Liver (tissue), 9 donors: Measurements from ENCODE around the gene PSD. TPM values are rescaled to one million over a fixed set of nuclear protein-coding genes. Genes with fewer than 3 reads are reported as not detected.
A peak's percentile ranks its signal among the peaks of the same experiment; 100 is the strongest.

Experiments
- DNase-seq: peaks from one replicate; pipeline ENCODE4 v3.0.0-alpha.2; 2017; ENCODE audit warnings: low spot score
- H3K27ac ChIP-seq, 2 donors: one replicate each; pipeline ENCODE4 v1.7.0; 2013; ENCODE audit warnings: inconsistent platforms in 2 of 2, low read length in 2 of 2, control low read depth in 1 of 2, low read depth in 1 of 2, mild to moderate bottlenecking in 1 of 2
- H3K27me3 ChIP-seq, 4 donors: one replicate each; pipeline versions ENCODE4 v1.6.1 to v1.7.0; 2013; ENCODE audit warnings: low read length in 3 of 4, inconsistent platforms in 1 of 4, mild to moderate bottlenecking in 1 of 4, moderate library complexity in 1 of 4; ENCODE audit not compliant: control insufficient read depth in 4 of 4, insufficient read depth in 4 of 4
- H3K36me3 ChIP-seq, 4 donors: one replicate each; pipeline versions ENCODE4 v1.6.1 to v1.7.0; 2013; ENCODE audit warnings: low read length in 3 of 4, mild to moderate bottlenecking in 3 of 4, low read depth in 1 of 4, moderate library complexity in 1 of 4; ENCODE audit not compliant: control insufficient read depth in 4 of 4, insufficient read depth in 3 of 4
- H3K4me1 ChIP-seq, 4 donors: one replicate each; pipeline versions ENCODE4 v1.6.1 to v1.7.0; 2013; ENCODE audit warnings: low read length in 3 of 4, mild to moderate bottlenecking in 3 of 4, moderate library complexity in 1 of 4; ENCODE audit not compliant: control insufficient read depth in 4 of 4, insufficient read depth in 4 of 4
- H3K4me3 ChIP-seq, 3 donors: one replicate each; pipeline versions ENCODE4 v1.6.1 to v1.7.0; 2013; ENCODE audit warnings: low read length in 3 of 3, control low read depth in 1 of 3, low read depth in 1 of 3, mild to moderate bottlenecking in 1 of 3
- H3K9ac ChIP-seq, 2 donors: one replicate each; pipeline ENCODE4 v1.7.0; 2013; ENCODE audit warnings: low read length in 2 of 2, mild to moderate bottlenecking in 2 of 2, moderate library complexity in 2 of 2, control low read depth in 1 of 2, low read depth in 1 of 2
- H3K9me3 ChIP-seq, 4 donors: one replicate each; pipeline versions ENCODE4 v1.6.1 to v1.7.0; 2013; ENCODE audit warnings: low read length in 3 of 4; ENCODE audit not compliant: control insufficient read depth in 4 of 4
- CTCF ChIP-seq: fragments of 150-350 bp; IDR thresholded peaks from 2 replicates; pipeline ENCODE4 v1.5.1; 2017; ENCODE audit warnings: improper control_type of control experiment, low read depth, low read length; ENCODE audit not compliant: missing input control
- EGR1 ChIP-seq, 2 donors: IDR thresholded peaks; 2 replicates each; pipeline ENCODE4 v1.6.1; 2016 to 2018; ENCODE audit warnings: antibody characterized with exemption in 2 of 2, low read depth in 2 of 2
- FOXA1 ChIP-seq: IDR thresholded peaks from 2 replicates; pipeline ENCODE4 v1.6.1; 2016; ENCODE audit warnings: antibody characterized with exemption
- FOXA2 ChIP-seq: IDR thresholded peaks from 2 replicates; pipeline ENCODE4 v1.6.1; 2016; ENCODE audit warnings: antibody characterized with exemption
- GABPA ChIP-seq, 2 donors: IDR thresholded peaks in 1 of 2; conservative IDR thresholded peaks in 1 of 2; 2 replicates each; pipeline ENCODE4 v1.6.1; 2016; ENCODE audit warnings: antibody characterized with exemption in 2 of 2, mild to moderate bottlenecking in 1 of 2, moderate library complexity in 1 of 2
- HNF4A ChIP-seq, 2 donors: conservative IDR thresholded peaks; 2 replicates each; pipeline ENCODE4 v1.6.1; 2016; ENCODE audit warnings: antibody characterized with exemption in 2 of 2, mild to moderate bottlenecking in 2 of 2
- HNF4G ChIP-seq: IDR thresholded peaks from 2 replicates; pipeline ENCODE4 v1.6.1; 2016; ENCODE audit warnings: antibody characterized with exemption
- JUND ChIP-seq, 2 donors: IDR thresholded peaks; 2 replicates each; pipeline ENCODE4 v1.6.1; 2016; ENCODE audit warnings: antibody characterized with exemption in 2 of 2
- NR2F2 ChIP-seq: IDR thresholded peaks from 2 replicates; pipeline ENCODE4 v1.6.1; 2016; ENCODE audit warnings: antibody characterized with exemption
- RAD21 ChIP-seq, 2 donors: IDR thresholded peaks; 2 replicates each; pipeline ENCODE4 v1.6.1; 2016; ENCODE audit warnings: antibody characterized with exemption in 2 of 2, mild to moderate bottlenecking in 2 of 2
- RXRA ChIP-seq, 2 donors: IDR thresholded peaks; 2 replicates each; pipeline ENCODE4 v1.6.1; 2017 to 2018; ENCODE audit warnings: antibody characterized with exemption in 2 of 2, mild to moderate bottlenecking in 1 of 2
- SP1 ChIP-seq: IDR thresholded peaks from 2 replicates; pipeline ENCODE4 v1.6.1; 2018; ENCODE audit warnings: antibody characterized with exemption, mild to moderate bottlenecking
- TAF1 ChIP-seq: conservative IDR thresholded peaks from 2 replicates; pipeline ENCODE4 v1.6.1; 2016; ENCODE audit warnings: antibody characterized with exemption, mild to moderate bottlenecking
- YY1 ChIP-seq: IDR thresholded peaks from 2 replicates; pipeline ENCODE4 v1.6.1; 2016; ENCODE audit warnings: antibody characterized with exemption, mild to moderate bottlenecking
- WGBS: extraction: QIAGEN DNeasy Blood & Tissue Kit; methylation state at CpG from one replicate; pipeline ENCODE4 v1.1.7; 2013; 5-methylcytosine and 5-hydroxymethylcytosine counted together
- polyA plus RNA-seq, 2 donors: library from polyadenylated mRNA; stranded (reverse) in 1 of 2; unstranded in 1 of 2; fragments of 200-250 nt in 1 of 2; fragments of >200 nt in 1 of 2; fragmentation: Nextera tagmentation in 1 of 2; extraction: Ambion mirVana in 1 of 2; gene quantifications; one replicate each; pipeline versions ENCODE4 v1.2.1 to v1.2.3, GENCODE V29; 2013 to 2015
- total RNA-seq, 2 donors: library from RNA; depleted of rRNA; stranded (reverse); fragments of >200 nt; gene quantifications; one replicate each; pipeline ENCODE4 v1.2.3, GENCODE V29; 2014
- TF ChIP-seq, protein P1 (sequence below): IDR thresholded peaks from 2 replicates; pipeline ENCODE4 v1.6.1; 2016; ENCODE audit warnings: antibody characterized with exemption
- TF ChIP-seq, protein P2 (sequence below): IDR thresholded peaks from 2 replicates; pipeline ENCODE4 v1.6.1; 2016; ENCODE audit warnings: antibody characterized with exemption
- TF ChIP-seq, protein P3 (sequence below): IDR thresholded peaks from 2 replicates; pipeline ENCODE4 v1.6.1; 2016; ENCODE audit warnings: antibody characterized with exemption
- TF ChIP-seq, protein P4 (sequence below): IDR thresholded peaks from 2 replicates; pipeline ENCODE4 v1.6.1; 2016; ENCODE audit warnings: antibody characterized with exemption, mild to moderate bottlenecking
- donor health status: healthy.
- donor health status: healthy.
- donor health status: healthy.
- donor health status: healthy.
- donor health status: healthy.

The PSD gene
- total and polyA plus RNA-seq, 4 donors, result 0.56 to 1.3 (median 0.71) TPM

- TF ChIP-seq JUND (IDR thresholded peaks at IDR 0.05) (no peak), HNF4A (conservative IDR thresholded peaks at IDR 0.05) (peak in 1 of 2 donors; percentile 20), YY1 (peak; percentile 70), RXRA (IDR thresholded peaks at IDR 0.05) (peak; percentile 39 to 75), GABPA (IDR thresholded peaks at IDR 0.05 in 1 of 2, conservative IDR thresholded peaks at IDR 0.05 in 1 of 2) (no peak), TAF1 (no peak)
These were observed 4.1 kb upstream of the PSD start (continued) for GRCh38 chr10:102422545-102423129.

GRCh38 chr10:102421757-102422512, 3.4 kb upstream of the PSD start:
- DNase-seq, result peak; percentile 59
- TF ChIP-seq, protein P1, sequence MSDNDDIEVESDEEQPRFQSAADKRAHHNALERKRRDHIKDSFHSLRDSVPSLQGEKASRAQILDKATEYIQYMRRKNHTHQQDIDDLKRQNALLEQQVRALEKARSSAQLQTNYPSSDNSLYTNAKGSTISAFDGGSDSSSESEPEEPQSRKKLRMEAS, result no peak
- no peak for TF ChIP-seq JUND (IDR thresholded peaks at IDR 0.05)
- no peak for TF ChIP-seq SP1
- TF ChIP-seq YY1, result no peak
- TF ChIP-seq, protein P2, sequence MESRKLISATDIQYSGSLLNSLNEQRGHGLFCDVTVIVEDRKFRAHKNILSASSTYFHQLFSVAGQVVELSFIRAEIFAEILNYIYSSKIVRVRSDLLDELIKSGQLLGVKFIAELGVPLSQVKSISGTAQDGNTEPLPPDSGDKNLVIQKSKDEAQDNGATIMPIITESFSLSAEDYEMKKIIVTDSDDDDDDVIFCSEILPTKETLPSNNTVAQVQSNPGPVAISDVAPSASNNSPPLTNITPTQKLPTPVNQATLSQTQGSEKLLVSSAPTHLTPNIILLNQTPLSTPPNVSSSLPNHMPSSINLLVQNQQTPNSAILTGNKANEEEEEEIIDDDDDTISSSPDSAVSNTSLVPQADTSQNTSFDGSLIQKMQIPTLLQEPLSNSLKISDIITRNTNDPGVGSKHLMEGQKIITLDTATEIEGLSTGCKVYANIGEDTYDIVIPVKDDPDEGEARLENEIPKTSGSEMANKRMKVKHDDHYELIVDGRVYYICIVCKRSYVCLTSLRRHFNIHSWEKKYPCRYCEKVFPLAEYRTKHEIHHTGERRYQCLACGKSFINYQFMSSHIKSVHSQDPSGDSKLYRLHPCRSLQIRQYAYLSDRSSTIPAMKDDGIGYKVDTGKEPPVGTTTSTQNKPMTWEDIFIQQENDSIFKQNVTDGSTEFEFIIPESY, result no peak
- TF ChIP-seq, protein P3, sequence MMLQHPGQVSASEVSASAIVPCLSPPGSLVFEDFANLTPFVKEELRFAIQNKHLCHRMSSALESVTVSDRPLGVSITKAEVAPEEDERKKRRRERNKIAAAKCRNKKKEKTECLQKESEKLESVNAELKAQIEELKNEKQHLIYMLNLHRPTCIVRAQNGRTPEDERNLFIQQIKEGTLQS, result no peak
- no peak for TF ChIP-seq RAD21 (IDR thresholded peaks at IDR 0.05)
- TF ChIP-seq, protein P4, sequence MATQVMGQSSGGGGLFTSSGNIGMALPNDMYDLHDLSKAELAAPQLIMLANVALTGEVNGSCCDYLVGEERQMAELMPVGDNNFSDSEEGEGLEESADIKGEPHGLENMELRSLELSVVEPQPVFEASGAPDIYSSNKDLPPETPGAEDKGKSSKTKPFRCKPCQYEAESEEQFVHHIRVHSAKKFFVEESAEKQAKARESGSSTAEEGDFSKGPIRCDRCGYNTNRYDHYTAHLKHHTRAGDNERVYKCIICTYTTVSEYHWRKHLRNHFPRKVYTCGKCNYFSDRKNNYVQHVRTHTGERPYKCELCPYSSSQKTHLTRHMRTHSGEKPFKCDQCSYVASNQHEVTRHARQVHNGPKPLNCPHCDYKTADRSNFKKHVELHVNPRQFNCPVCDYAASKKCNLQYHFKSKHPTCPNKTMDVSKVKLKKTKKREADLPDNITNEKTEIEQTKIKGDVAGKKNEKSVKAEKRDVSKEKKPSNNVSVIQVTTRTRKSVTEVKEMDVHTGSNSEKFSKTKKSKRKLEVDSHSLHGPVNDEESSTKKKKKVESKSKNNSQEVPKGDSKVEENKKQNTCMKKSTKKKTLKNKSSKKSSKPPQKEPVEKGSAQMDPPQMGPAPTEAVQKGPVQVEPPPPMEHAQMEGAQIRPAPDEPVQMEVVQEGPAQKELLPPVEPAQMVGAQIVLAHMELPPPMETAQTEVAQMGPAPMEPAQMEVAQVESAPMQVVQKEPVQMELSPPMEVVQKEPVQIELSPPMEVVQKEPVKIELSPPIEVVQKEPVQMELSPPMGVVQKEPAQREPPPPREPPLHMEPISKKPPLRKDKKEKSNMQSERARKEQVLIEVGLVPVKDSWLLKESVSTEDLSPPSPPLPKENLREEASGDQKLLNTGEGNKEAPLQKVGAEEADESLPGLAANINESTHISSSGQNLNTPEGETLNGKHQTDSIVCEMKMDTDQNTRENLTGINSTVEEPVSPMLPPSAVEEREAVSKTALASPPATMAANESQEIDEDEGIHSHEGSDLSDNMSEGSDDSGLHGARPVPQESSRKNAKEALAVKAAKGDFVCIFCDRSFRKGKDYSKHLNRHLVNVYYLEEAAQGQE, result no peak
- TF ChIP-seq EGR1 (IDR thresholded peaks at IDR 0.05; ENCODE audit: low read depth in 2 of 2), result no peak
- no peak for TF ChIP-seq TAF1
- TF ChIP-seq FOXA2, result no peak
- TF ChIP-seq HNF4A (conservative IDR thresholded peaks at IDR 0.05), result no peak
- TF ChIP-seq RXRA (IDR thresholded peaks at IDR 0.05), result no peak
- no peak for TF ChIP-seq NR2F2
- TF ChIP-seq CTCF, result no peak
- no peak for TF ChIP-seq GABPA (IDR thresholded peaks at IDR 0.05 in 1 of 2, conservative IDR thresholded peaks at IDR 0.05 in 1 of 2)
- TF ChIP-seq HNF4G, result no peak
- no peak for TF ChIP-seq FOXA1
- Histone ChIP-seq H3K9ac (peak overlapping the region; percentile 26 to 47), H3K27me3 (no peaks in the 10 kb centered on the region), H3K9me3 (no peaks in the 10 kb centered on the region), H3K4me1 (peaks cover 12 to 42% (median 30%) of the 10 kb centered on the region in 4 donors), H3K4me3 (peak overlapping the region; percentile 86 to 95 (median 87)), H3K27ac (peak overlapping the region; percentile 84 to 87), H3K36me3 (peaks cover 0 to 10% (median 0%) of the 10 kb centered on the region in 4 donors)
- 1% methylated on average over 62 of the region's 62 CpGs for WGBS
